ENCODE measurements around the gene CASP2. TPM values are rescaled to one million over a fixed set of nuclear protein-coding genes. Genes with fewer than 3 reads are reported as not detected.

Gene CASP2
- polyA plus RNA-seq, 2 of the 4 experiments (the other 2 are of a cell fraction) = 17.7 to 26.0 TPM

- TF ChIP-seq ZNF302 (CRISPR knock-in tag; IDR thresholded peaks at IDR 0.05) = no peak
- H3K4me2 ChIP-seq = no peak overlapping the region
- no peak overlapping the region for H3K27ac ChIP-seq
- DNase-seq (ENCODE audit: low read depth in 1 of 2, low spot score in 1 of 2) (no peak), ATAC-seq (peak in 1 of 2 experiments; percentile 13; a peak in 3 of 6 replicates), FAIRE-seq (no peak)
- no peaks in the 10 kb centered on the region for H3K4me1 ChIP-seq
- ChIA-PET CTCF (interaction anchor here (0.9 to 3.4 kb wide), 16 partner anchors 9 to 116 kb away, joined by 3 to 37 read pairs (median 6); partner anchors contain the start of genes CASP2, CLCN1 and GSTK1), POLR2A (no interaction called here)
- no peaks in the 10 kb centered on the region for H3K9me3 ChIP-seq
- WGBS (ENCODE audit: missing lambda C conversion rate) = 87% methylated on average over 6 of the region's 6 CpGs
- H3K4me3 ChIP-seq = no peak overlapping the region
Measured at GRCh38 chr7:143304938-143305337, 16.8 kb downstream of the CASP2 start.

GRCh38 chr7:143305423-143306070, 17.4 kb downstream of the CASP2 start:
- Histone ChIP-seq H3K4me2 (no peak overlapping the region), H3K27ac (no peak overlapping the region), H3K4me1 (no peaks in the 10 kb centered on the region), H3K4me3 (no peak overlapping the region), H3K9me3 (no peaks in the 10 kb centered on the region)
- peak; percentile 93 to 98 for ATAC-seq
- peak; percentile 69 to 78 for DNase-seq (ENCODE audit: low read depth in 1 of 2, low spot score in 1 of 2)
- 42% methylated on average over 10 of the region's 10 CpGs for WGBS (ENCODE audit: missing lambda C conversion rate)
- CTCF ChIA-PET = interaction anchor here (0.6 to 3.4 kb wide), 21 partner anchors 10 to 301 kb away, joined by 3 to 37 read pairs (median 4); partner anchors contain the start of genes CASP2, CLCN1 and GSTK1
- POLR2A ChIA-PET = no interaction called here
- FAIRE-seq = no peak
- peak; percentile 66 to 72 for TF ChIP-seq RAD21 (conservative IDR thresholded peaks at IDR 0.05 in 1 of 2, IDR thresholded peaks at IDR 0.05 in 1 of 2)
- no peak for TF ChIP-seq RARB (CRISPR knock-in tag; IDR thresholded peaks at IDR 0.05)
- TF ChIP-seq SMC3 (IDR thresholded peaks at IDR 0.05) = peak; percentile 67
- TF ChIP-seq CTCF (IDR thresholded peaks at IDR 0.05) = peak; percentile 72

GRCh38 chr7:143308632-143309031, 20.5 kb downstream of the CASP2 start:
- CTCF ChIA-PET = interaction anchor here (1.0 to 2.8 kb wide), 7 partner anchors 9 to 68 kb away, joined by 3 to 13 read pairs (median 8); no protein-coding TSS in a partner anchor

GRCh38 chr7:143314127-143314526, 26.0 kb downstream of the CASP2 start:
- TF ChIP-seq ZSCAN20 (CRISPR knock-in tag; IDR thresholded peaks at IDR 0.05) (no peak), REST (IDR thresholded peaks at IDR 0.05) (no peak), CBX8 (IDR thresholded peaks at IDR 0.05) (no peak), PBX3 (IDR thresholded peaks at IDR 0.05) (no peak), RARB (CRISPR knock-in tag; IDR thresholded peaks at IDR 0.05) (no peak), CHD4 (IDR thresholded peaks at IDR 0.05; ENCODE audit: borderline replicate concordance) (no peak), HEYL (CRISPR knock-in tag; IDR thresholded peaks at IDR 0.05) (no peak), HOXB5 (CRISPR knock-in tag; IDR thresholded peaks at IDR 0.05) (no peak)
- ChIA-PET CTCF (no interaction called here), POLR2A (no interaction called here)
- FAIRE-seq (no peak), ATAC-seq (no peak), DNase-seq (ENCODE audit: low read depth in 1 of 2, low spot score in 1 of 2) (no peak)
- H3K27ac ChIP-seq = no peak overlapping the region
- H3K4me2 ChIP-seq = no peak overlapping the region
- H3K4me3 ChIP-seq = no peak overlapping the region
- H3K4me1 ChIP-seq = peaks cover 15% of the 10 kb centered on the region
- H3K9me3 ChIP-seq = no peaks in the 10 kb centered on the region

More at GRCh38 chr7:143308632-143309031, 20.5 kb downstream of the CASP2 start:
- whole genome bisulfite sequencing (ENCODE audit: missing lambda C conversion rate) = 93% methylated on average over 2 of the region's 2 CpGs
- FAIRE-seq (no peak), ATAC-seq (no peak), DNase-seq (ENCODE audit: low read depth in 1 of 2, low spot score in 1 of 2) (no peak)
- Histone ChIP-seq H3K4me1 (no peaks in the 10 kb centered on the region), H3K4me3 (no peak overlapping the region), H3K9me3 (no peaks in the 10 kb centered on the region), H3K27ac (no peak overlapping the region), H3K4me2 (no peak overlapping the region)
- POLR2A ChIA-PET = interaction anchor here (0.7 kb wide), 1 partner anchor 64 kb away, joined by 10 read pairs; no protein-coding TSS in a partner anchor
- no peak for TF ChIP-seq RNF2 (IDR thresholded peaks at IDR 0.05; ENCODE audit: borderline replicate concordance, low read depth)
- TF ChIP-seq HOXB13 (CRISPR knock-in tag; IDR thresholded peaks at IDR 0.05; ENCODE audit: low read depth) = no peak
- TF ChIP-seq NPAS2 (CRISPR knock-in tag; IDR thresholded peaks at IDR 0.05; ENCODE audit: borderline replicate concordance) = no peak
- TF ChIP-seq KDM1A (IDR thresholded peaks at IDR 0.05; ENCODE audit: low read depth) = no peak
- TF ChIP-seq RCOR1 (IDR thresholded peaks at IDR 0.05; ENCODE audit: low read depth, low read length) = no peak
- no peak for TF ChIP-seq RFX5 (IDR thresholded peaks at IDR 0.05)
- no peak for TF ChIP-seq GATA3 (IDR thresholded peaks at IDR 0.05; ENCODE audit: borderline replicate concordance)
- TF ChIP-seq CEBPB (IDR thresholded peaks at IDR 0.05) = no peak

Measured in A549 (cell line).